GM21367 (cell line): Measurements from ENCODE around the gene MYLK.

Experiments used
- ATAC-seq: cut with Tn5 transposase; IDR thresholded peaks from one replicate; pipeline ENCODE4 v1.9.1; 2021; ENCODE audit not compliant: unreplicated experiment

Gene MYLK

DNA sequence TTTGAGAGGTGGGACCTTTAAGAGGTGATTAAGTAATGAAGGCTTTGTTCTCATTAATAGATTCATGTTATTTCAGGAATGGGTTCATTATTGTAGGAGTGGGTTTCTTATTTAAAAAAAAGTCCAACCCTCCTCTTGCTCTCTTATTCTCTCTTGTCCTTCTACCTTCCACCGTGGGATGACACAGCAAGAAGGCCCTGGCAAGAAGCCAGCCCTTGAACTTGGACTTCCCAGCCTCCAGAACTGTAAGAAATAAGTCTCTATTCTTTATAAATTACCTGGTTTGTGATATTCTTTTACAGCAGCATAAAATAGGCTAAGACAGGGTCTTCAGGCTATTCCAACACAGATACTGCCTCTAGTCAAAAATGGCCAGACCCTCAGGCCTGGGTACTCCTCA lies 62.2 kb downstream of the MYLK start:
- no peak for ATAC-seq

GRCh38 chr3:123819949-123820348 lies 64.2 kb downstream of the MYLK start:
- no peak for ATAC-seq

- ATAC-seq = no peak
Observed at GRCh38 chr3:123818921-123819429, 65.2 kb downstream of the MYLK start.

DNA sequence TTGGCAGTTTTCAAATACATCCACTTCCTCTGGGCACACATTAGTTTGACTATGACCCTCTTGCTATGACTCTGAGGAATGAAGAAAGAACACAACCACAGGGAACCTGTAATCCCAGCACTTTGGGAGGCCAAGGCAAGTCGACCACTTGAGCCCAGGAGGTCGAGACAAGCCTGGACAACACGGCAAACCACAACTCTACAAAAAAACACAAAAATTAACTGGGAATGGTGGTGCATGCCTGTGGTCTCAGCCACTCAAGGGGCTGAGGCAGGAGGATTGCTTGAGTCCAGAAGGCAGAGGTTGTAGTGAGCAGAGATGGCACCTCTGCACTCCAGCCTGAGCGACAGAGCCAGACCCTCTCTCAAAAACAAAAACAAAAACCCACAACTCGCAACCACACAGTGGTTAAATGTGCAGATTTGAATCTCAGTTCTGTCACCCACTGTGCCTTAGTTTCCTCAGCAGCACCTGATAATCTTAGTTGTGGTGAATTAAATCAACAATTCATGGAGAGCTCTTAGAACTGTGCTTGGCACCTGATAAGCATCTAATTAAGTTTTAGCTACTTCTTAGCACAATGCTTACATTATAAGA lies 65.7 kb downstream of the MYLK start:
- no peak for ATAC-seq

DNA sequence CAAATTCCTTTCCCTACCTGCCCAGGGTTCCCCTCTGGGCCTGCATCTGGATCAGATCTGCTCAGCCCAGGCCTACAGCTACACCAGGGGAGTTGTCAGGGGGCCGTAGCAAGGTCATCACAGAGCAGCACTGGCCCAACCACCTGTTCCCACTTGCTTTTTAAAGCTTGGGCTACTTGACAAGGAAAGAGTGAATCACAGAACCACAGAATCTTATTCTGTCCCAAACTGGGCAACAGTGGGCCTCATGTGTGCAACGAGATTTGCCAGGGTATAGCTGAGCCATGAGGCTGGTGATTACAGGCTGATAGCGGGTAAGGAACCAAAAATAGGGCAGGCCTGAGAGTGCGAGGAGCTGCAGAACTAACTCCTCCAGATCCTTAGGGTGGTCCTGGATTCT lies 66.7 kb downstream of the MYLK start:
- ATAC-seq = no peak

- ATAC-seq = no peak
Observed at GRCh38 chr3:123816673-123817207, 67.4 kb downstream of the MYLK start.

- ATAC-seq = no peak
Observed at GRCh38 chr3:123815981-123816380, 68.2 kb downstream of the MYLK start.

DNA sequence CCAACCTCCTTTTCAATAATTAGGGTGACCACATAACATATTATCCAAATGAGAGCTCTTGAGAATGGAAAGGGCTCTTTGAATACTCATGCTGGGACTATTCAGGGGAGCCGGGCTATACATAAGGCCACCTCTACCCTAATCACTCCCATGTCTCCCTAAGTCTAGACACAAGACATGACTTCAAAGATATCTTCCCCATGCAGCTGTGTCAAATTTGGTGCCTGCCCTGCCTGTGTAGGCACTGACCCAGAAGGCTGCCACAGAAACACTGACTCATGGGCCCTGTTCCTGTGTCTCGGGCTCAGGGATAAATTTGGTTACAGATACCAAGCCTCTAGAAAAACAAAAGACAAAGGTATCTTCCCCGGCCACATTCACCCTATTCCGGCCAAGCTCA lies 70.3 kb downstream of the MYLK start:
- no peak for ATAC-seq

GRCh38 chr3:123809597-123809996 lies 74.5 kb downstream of the MYLK start:
- ATAC-seq = no peak

DNA sequence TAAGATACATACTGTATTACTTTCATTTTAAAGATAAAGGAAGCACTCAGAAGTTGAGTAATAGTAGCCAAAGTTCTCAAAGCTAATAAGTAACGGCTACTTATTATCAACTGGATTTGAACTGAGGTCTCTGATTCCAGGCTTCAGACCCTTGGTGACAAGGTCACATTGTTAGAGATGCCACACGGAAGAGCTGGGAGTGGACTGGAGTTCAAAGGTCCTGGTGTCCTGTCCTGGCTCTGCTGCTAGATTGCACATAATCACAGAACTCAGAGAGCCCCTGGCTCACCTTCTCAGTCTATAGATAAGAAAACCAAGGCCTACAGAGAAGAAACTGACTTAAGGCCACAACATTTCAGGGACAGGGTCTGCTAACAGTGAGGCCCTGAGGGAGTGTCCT lies 75.3 kb downstream of the MYLK start:
- ATAC-seq = no peak

DNA sequence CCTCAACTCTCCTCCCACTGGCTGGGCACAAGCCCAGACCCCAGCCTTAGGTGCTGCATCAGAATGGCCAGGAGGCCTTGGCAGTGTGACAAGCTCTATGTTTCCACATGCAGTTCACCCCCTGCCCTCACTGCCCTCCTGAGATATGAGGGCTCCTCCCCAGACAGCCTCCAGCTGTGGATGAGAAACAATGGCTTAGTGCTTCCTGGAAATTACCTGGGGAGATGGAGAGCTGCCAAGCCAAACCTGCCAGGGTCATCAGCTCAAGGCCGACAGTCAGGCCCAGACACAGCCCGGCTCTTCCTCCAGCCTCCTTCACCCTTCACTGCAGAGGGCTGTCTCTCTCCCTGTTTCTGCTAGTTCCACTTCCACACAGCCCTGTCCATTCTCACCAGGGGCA lies 76.3 kb downstream of the MYLK start:
- ATAC-seq = no peak

DNA sequence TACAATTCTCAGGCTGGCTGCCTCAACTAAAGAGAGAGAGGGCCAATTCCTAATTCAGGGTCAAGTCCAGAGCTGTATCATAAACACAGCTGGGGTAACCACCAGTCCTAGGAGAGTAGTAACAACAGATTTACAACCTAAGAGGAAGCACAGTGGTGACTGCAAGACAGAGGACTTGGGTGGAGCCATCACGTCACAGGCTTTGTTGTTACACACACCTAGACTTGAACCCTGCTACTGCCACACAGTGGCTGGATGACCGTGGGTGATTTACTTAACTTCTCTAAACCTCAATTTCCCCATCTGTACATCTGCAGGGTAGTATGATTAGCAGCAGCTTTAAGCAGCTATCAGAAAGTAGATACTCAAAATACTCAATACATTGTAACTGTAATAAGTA lies 78.6 kb downstream of the MYLK start:
- no peak for ATAC-seq

GRCh38 chr3:123805101-123805500 lies 79.0 kb downstream of the MYLK start:
- no peak for ATAC-seq

- ATAC-seq = no peak
Observed at GRCh38 chr3:123804676-123805075, 79.5 kb downstream of the MYLK start.

DNA sequence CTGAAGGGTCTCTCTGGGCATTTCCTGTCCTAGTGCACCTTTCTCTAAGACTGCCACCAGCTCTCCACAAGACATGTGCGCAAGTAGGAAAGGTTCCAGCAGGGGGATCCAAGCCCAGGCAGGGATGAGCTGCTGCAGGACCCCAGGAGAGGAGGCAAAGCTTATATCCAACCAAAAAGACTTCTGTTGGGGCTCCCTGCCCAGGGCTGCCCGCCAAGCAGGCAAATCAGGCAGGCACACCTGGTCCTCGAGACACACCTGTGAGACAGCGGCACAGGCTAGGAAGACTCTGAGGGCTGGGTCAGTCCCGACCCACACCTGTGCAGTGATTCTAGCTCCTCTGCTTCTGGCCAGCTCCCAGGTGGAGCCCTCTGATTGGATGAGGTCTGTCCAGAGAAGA lies 80.6 kb downstream of the MYLK start:
- no peak for ATAC-seq

DNA sequence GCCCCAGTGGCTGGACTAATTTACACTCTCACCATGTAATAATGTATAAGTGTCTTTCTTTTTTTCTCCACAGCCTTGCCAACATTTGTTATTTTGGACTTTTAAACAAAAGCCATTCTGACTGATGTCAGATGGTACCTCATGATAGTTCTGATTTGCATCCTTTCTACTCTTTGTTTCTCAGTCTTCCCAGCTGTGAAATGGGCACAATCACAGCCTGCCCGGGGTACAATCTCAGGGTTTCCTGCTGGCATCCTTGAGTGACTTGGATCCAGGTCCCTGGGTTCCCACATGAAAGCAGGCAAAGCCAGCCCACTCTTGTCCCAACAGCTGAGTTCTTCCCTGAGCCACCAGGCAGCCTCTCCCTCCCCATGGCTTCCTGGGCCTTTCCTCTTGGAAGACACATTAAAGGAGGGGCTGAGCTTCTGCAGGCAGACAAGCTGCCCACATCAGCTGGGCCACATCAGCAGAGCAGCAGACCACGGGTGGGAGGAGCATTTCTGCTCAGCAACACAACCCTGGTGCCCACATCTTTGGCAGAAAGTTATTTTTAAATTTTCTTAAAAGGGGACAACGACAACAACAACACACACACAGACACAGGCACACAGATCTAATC lies 82.0 kb downstream of the MYLK start:
- ATAC-seq = no peak

- ATAC-seq = no peak
Observed at GRCh38 chr3:123801474-123801873, 82.7 kb downstream of the MYLK start.

DNA sequence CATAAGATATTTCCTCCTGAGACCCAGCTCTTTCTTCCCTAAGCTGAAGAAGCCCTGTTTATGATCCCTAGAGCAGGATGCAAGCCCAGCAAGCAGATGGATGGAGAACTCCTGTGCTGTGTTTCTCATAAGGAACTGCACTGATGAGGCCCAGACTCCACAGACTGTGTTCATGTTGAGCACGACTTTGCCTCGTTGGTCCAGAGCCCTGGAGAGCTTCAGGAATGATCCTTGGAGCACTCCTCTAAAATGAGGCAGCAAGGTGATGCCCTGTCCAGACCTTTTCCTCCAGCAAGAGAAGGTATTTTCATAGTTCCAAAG lies 83.8 kb downstream of the MYLK start:
- no peak for ATAC-seq

- no peak for ATAC-seq
Observed at GRCh38 chr3:123799544-123800361, 84.4 kb downstream of the MYLK start.

GRCh38 chr3:123798550-123798949 lies 85.6 kb downstream of the MYLK start:
- no peak for ATAC-seq

GRCh38 chr3:123795471-123796251 lies 88.5 kb downstream of the MYLK start:
- no peak for ATAC-seq
